Nephron (organoid): Measurements from ENCODE around the gene ZNF428.
"Not testable (repeated sequence)": the region's sequence is repeated elsewhere in the genome, so short reads cannot be mapped to it uniquely, and the experiment has no call there.

ENCODE experiments used
- H3K27ac Mint-ChIP-seq, 3 experiments: 2 replicates each; pipeline ENCODE4 v1.8.0; 2020; ENCODE audit warnings: mixed read lengths in 3 of 3, mild to moderate bottlenecking in 2 of 3, moderate library complexity in 1 of 3
- H3K27me3 Mint-ChIP-seq: 2 replicates; pipeline ENCODE4 v1.8.0; 2021; ENCODE audit warnings: low read depth, mild to moderate bottlenecking, moderate library complexity, mixed read lengths
- H3K36me3 Mint-ChIP-seq: 2 replicates; pipeline ENCODE4 v1.8.0; 2020; ENCODE audit warnings: low read depth, mixed read lengths
- H3K4me1 Mint-ChIP-seq: 2 replicates; pipeline ENCODE4 v1.8.0; 2020; ENCODE audit warnings: mixed read lengths
- H3K4me3 Mint-ChIP-seq, 3 experiments: 2 replicates each; pipeline ENCODE4 v1.8.0; 2020; ENCODE audit warnings: mild to moderate bottlenecking in 3 of 3, mixed read lengths in 3 of 3, moderate library complexity in 2 of 3
- H3K9me3 Mint-ChIP-seq: 2 replicates; pipeline ENCODE4 v1.8.0; 2020; ENCODE audit warnings: mixed read lengths
- TF ChIP-seq, protein P1 (sequence below), 3 experiments: fragments of 200-600 bp; sonication (generic); IDR thresholded peaks; one replicate each; pipeline ENCODE4 v1.5.0; 2021; ENCODE audit warnings: antibody characterized with exemption in 3 of 3; ENCODE audit not compliant: unreplicated experiment in 3 of 3

Gene ZNF428

DNA sequence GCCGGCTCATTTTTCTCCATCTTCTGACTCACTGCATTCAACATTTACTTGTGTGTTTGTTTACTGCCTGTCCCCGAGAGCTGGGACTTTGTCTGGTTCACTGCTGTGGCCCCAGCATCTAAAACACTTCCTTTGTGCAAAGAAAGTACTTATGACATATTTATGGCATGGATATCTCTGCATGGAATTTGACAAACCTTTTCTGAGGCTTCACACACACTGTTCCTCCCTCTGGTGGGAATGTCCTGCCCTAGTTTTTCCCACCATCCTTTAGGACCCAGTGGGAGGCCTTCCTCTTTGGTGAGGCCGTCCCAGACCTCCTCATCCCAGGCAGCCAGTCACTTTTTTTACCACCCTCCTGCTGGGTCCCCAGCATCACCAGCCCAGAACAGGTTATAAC, 8.9 kb downstream of the ZNF428 start:
- Mint-ChIP-seq H3K4me1 (peaks cover 7% of the 10 kb centered on the region), H3K4me3 (no peak overlapping the region), H3K27ac (peak overlapping the region in 2 of 3 experiments; percentile 53 to 54), H3K9me3 (no peaks in the 10 kb centered on the region), H3K36me3 (peaks cover 61% of the 10 kb centered on the region), H3K27me3 (no peaks in the 10 kb centered on the region)
- TF ChIP-seq, protein P1, sequence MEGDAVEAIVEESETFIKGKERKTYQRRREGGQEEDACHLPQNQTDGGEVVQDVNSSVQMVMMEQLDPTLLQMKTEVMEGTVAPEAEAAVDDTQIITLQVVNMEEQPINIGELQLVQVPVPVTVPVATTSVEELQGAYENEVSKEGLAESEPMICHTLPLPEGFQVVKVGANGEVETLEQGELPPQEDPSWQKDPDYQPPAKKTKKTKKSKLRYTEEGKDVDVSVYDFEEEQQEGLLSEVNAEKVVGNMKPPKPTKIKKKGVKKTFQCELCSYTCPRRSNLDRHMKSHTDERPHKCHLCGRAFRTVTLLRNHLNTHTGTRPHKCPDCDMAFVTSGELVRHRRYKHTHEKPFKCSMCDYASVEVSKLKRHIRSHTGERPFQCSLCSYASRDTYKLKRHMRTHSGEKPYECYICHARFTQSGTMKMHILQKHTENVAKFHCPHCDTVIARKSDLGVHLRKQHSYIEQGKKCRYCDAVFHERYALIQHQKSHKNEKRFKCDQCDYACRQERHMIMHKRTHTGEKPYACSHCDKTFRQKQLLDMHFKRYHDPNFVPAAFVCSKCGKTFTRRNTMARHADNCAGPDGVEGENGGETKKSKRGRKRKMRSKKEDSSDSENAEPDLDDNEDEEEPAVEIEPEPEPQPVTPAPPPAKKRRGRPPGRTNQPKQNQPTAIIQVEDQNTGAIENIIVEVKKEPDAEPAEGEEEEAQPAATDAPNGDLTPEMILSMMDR (IDR thresholded peaks at IDR 0.05; ENCODE audit: unreplicated experiment in 3 of 3) = no peak

DNA sequence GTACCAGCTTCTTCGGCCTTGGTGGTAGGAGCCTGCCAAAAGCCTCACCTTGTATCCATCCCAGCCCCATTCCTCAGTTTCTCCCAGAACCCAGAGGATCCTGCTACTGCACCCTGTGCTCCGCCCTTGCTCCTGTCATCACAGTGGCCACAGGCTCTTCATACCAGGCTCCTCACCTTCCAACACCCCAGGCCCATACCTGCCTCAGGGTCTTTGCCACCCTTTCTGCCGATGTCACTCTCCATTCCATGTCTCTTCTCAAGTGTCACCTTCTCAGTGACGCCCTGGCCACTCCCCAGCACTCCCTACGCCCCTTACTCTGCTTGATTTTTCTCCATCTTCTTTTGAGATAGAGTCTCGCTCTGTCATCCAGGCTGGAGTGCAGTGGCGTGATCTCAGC, 9.6 kb downstream of the ZNF428 start:
- H3K4me3 Mint-ChIP-seq = no peak overlapping the region
- H3K9me3 Mint-ChIP-seq = no peaks in the 10 kb centered on the region
- peaks cover 62% of the 10 kb centered on the region for H3K36me3 Mint-ChIP-seq
- TF ChIP-seq, protein P1 (IDR thresholded peaks at IDR 0.05; ENCODE audit: unreplicated experiment in 3 of 3) = no peak
- H3K27me3 Mint-ChIP-seq = no peaks in the 10 kb centered on the region
- no peak overlapping the region for H3K27ac Mint-ChIP-seq
- H3K4me1 Mint-ChIP-seq = peaks cover 7% of the 10 kb centered on the region

DNA sequence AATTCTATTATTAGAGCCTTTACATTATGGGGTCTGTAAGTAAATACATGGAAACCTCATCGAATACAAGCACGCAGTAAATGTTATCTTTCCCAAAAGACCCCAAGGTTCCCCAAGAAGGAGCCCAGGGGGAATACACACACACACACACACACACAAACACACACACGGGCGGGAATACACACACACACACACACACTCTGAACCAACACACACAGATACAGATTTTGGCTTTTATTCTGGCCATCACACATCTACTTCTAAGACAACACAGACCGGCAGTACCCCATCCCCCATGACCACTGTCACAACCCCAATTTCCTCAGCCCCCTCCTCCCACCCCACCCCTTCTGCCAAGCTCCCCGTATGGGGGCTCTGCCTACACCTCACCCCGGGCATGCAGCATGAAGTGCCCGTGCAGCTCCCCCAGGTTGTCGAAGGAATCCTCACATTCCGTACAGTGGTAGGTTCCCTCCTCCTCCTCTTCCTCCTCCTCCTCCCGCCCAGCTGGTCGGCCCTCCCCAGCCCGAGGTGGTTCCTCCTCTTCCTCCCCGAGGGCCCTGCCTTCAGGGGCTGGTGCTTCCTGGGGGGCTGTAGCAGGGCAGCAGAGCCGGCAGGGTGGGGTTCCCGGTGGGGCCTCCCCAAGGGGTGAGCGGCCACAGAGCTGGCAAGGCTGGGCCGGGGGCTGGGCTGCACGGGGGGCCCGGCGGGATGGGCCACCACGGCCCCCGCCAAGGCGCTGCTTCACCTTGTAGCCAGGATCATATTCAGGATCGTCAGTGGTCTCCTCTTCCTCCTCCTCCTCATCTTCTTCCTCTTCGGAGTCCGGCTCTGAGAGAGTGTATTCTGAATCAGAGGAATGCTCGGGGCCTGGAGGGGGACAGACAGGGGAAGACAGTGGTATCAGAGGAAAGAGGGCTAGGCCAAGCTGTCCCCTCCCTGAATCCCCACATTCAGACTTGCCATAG, 11.9 kb downstream of the ZNF428 start:
- H3K27me3 Mint-ChIP-seq = no peaks in the 10 kb centered on the region
- TF ChIP-seq, protein P1 (IDR thresholded peaks at IDR 0.05; ENCODE audit: unreplicated experiment in 3 of 3) = no peak
- no peaks in the 10 kb centered on the region for H3K9me3 Mint-ChIP-seq
- H3K36me3 Mint-ChIP-seq = peaks cover 44% of the 10 kb centered on the region
- H3K4me1 Mint-ChIP-seq = peaks cover 7% of the 10 kb centered on the region
- H3K27ac Mint-ChIP-seq = peak overlapping the region; percentile 13 to 64 (median 43)
- H3K4me3 Mint-ChIP-seq = peak overlapping the region in 1 of 3 experiments; percentile 1

DNA sequence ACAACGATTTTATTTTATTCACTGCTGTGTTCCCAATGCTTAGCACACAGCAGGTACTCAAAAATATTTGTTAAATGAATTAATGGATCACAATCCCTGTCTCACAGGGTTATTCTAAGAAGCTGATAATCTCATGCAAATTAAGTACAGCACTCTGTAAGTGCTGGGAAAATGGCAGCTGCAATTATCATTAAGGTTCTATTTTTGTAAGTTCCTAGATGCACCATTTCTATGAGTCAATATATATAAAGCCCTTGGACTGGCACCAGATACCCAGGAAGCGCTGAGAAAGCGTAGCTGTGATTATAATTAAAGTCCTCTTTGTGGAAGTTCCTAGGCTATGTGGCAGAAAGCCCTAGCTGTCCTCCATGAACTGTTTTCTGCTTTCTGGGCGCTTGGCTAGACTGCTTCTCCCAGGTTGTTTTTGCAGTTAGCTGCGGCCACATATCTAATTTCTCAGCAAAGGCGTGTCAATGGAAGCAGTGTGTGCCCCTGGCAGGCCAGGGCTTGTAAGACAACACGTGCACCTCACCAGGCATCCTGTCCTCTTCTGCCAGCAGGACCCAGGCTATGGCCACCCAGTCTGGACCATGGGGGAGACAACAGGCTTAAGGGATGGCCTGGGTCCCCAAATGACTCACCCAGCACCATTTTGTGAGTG, 12.7 kb downstream of the ZNF428 start:
- H3K27me3 Mint-ChIP-seq = no peaks in the 10 kb centered on the region
- peaks cover 7% of the 10 kb centered on the region for H3K4me1 Mint-ChIP-seq
- H3K4me3 Mint-ChIP-seq = peak overlapping the region in 1 of 3 experiments; percentile 38
- no peaks in the 10 kb centered on the region for H3K9me3 Mint-ChIP-seq
- TF ChIP-seq, protein P1 (IDR thresholded peaks at IDR 0.05; ENCODE audit: unreplicated experiment in 3 of 3) = no peak
- H3K27ac Mint-ChIP-seq = peak overlapping the region; percentile 13 to 43 (median 43)
- peaks cover 36% of the 10 kb centered on the region for H3K36me3 Mint-ChIP-seq

DNA sequence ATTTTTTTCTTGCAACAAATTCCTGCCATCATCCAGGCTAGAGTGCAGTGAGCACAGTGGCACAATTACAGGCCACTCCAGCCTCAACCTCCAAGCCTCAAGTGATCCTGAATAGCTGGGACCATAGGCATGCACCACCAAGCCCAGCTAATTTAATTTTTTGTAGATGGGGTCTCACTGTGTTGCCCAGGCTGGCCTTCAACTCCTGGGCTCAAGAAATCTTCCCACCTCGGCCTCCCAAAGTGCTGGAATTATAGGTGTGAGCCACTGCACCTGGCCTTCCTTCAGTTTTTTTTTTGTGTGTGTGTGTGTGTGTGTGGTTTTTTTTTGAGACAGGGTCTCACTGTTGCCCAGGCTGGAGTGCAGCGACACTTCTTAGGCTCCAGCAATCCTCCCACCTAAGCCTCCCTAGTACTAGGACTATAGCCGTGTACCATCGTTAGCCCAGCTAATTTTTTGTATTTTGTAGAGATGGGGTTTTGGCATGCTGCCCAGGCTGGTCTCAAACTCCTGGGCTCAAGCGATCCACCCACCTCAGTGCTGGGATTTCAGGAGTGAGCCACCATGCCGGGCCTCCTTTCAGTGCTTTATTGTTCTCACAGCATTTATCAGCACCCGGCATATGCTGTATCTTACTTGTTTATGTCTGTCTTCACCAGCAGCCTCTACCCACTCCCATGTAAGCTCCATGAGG, 13.4 kb downstream of the ZNF428 start:
- peaks cover 7% of the 10 kb centered on the region for H3K4me1 Mint-ChIP-seq
- H3K27me3 Mint-ChIP-seq = no peaks in the 10 kb centered on the region
- no peak overlapping the region for H3K4me3 Mint-ChIP-seq
- H3K27ac Mint-ChIP-seq = no peak overlapping the region
- TF ChIP-seq, protein P1 (IDR thresholded peaks at IDR 0.05; ENCODE audit: unreplicated experiment in 3 of 3) = no peak
- H3K9me3 Mint-ChIP-seq = no peaks in the 10 kb centered on the region
- peaks cover 40% of the 10 kb centered on the region for H3K36me3 Mint-ChIP-seq

DNA sequence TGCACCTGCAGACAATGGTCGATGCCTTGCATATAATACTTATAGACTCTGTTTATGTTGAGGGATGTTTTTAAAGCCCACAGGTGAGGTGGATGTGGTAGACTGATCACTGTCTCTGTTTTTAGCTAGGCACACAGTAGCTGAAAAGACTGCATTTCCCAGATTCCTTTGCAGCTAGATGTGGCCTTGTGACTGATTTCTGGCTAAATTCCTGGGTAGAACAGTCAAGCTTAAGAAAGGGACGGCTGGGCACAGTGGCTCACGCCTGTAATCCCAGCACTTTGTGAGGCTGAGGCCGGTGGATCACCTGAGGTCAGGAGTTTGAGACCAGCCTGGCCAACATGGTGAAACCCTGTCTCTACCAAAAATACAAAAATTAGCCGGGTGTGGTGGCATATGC, 19.1 kb downstream of the ZNF428 start:
- not testable (repeated sequence) for H3K9me3 Mint-ChIP-seq, H3K27ac Mint-ChIP-seq, H3K27me3 Mint-ChIP-seq, H3K4me3 Mint-ChIP-seq
- Mint-ChIP-seq H3K36me3 (peaks cover 20% of the 10 kb centered on the region), H3K4me1 (peaks cover 26% of the 10 kb centered on the region)
